Activated naive CD4-positive, alpha-beta T cell (primary cell): Measurements from ENCODE around the gene SLC12A7.
"Not testable (repeated sequence)": the region's sequence is repeated elsewhere in the genome, so short reads cannot be mapped to it uniquely, and the experiment has no call there.

ENCODE experiments used
- DNase-seq, 4 experiments: peaks; one replicate each; lab custom pipeline; 2025; lab: John Stamatoyannopoulos, UW

The SLC12A7 gene

DNA sequence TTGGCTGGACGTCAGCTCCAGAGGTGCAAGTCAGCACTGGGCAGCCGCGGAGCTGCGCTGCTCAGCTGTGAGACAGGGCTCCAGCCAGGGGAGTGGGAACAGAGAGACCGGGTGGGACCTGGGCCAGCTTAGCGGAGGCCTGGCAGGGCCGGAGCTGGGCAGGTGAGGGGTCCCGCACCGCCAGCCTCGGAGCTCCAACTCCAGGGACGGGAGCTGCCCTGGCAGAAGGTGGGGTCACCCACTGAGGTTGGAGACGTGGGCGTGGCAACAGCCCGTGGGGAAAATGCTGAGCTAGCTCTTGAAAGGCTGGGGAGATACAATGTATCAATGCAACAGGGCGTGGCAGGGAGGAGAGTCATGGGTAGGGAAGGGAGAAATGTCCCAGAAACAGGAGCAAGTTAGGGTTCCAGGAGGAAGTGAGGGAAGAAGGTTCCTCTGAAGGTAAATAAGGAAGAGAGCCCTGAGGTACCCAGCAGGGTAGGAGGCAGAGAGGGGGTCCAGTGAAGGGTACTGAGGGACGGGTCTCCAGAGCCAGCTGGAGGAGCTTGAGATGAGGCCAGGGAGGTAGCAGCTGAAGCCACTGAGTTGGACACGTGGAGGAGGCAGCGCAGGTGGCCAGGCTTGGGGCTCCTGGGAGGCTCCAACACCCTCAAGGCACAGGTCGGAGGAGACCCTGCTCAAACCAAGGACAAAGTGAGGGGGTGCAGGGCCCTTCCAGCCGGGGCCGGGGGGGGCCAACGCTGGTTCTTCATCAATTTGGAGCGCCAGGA, 104.0 kb downstream of the SLC12A7 start:
- no peak for DNase-seq

DNA sequence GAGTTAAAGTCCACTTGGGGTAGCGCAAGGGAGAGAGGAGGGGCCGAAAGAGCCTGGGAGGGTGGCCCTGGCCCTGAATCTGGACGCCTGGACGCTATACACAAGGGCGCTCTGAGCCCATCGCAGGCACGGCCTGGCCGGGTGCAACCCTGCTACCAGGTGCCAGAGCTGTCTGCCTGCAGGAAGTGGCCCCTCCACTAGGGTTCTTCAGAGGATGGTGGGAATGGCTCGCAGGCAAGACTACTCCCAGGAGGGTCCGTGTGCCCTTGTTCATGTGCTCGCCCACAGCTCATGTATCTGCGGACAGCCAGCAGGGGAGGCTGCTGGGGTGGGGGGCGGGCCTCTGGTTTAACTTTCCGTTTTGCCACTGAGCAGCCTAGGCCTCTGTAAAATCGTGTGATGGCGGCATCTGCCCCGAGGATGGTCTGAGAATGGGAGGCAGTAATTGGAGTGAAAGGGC, 104.6 kb downstream of the SLC12A7 start:
- DNase-seq: no peak

DNA sequence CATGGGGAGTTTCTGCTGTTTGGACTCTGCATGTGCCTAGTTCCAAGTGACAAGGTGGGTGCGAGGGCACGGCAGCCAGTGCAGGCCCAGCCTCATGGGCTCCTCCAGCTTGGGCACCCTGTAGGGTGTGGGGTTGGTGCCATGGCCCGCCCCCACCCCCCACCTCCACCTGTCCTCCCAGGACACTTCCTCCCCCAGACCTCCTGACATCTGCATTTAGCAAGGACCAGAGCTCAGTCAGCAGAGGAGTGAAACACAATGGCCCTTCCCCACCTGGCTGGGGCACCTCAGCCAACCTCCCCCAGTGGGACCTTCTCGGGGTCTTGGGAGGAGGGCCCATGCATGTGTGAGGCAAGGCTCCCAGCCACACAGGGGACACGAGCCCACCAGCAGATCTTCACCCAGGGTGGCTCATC, 105.2 kb downstream of the SLC12A7 start:
- no peak for DNase-seq

DNA sequence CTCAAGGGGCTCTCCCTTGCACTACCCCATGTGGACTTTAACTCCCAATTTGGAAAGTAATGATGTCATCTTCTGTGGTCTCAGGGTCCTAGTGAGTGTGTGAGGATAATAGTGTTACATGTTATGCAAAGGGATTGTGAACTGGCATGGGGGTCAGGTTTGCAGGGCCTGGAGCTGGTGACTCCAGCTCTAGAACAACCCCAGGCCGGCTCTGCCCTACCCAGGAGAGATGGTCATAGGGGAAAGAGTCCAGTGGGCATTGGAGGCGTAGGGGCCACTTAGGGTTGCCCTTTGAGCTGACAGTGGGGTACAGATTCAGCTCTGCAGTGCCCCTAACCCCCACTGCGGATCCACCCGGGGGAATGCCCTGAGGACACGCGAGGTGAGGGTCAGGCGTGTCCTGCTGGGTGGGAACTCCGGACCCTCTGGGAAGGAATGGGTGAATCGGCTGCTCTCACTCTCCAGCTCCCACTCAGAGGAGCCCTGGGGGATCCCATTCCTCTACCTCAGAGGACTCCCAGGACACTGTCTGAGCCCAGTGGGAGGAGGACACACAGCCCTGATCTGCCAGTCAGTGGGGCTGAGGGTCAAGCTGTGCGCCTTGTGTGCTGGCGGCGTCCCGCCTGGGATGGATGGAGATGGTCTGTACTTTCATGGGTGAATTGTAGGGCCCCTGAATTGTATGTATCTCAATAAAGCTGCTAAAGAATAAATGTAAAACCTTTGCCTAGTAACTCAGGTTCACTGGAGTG, 105.8 kb downstream of the SLC12A7 start:
- no peak for DNase-seq

DNA sequence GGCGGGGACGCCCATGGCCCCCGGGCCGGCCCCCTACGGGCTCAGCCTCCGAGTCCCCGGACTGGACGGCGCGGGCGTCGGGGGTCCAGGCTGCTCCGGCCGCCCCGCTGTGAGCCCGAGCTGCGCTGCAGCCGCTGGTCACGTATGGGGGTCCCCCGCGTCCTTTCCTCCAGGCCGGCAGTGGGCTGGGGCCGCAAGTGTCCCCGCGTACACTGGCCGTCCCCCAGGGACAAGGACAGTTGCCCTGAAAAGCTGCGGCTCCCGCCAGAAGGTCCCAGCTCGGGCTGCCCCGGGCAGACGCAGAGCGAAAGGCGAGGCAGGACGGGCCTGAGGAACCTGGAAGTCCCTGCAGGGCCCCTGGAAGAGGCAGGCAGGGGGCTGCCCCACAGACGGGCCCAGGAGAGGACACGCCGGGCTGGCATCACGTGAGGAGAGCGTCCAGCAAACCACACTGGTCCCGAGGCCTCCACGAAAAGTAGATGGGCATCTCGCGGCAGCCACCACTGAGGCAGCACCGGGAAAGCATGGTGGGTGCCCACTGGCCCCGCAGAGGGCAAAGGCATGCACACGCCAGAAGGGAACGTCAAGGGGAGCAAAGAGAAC, 106.5 kb downstream of the SLC12A7 start:
- no peak for DNase-seq

DNA sequence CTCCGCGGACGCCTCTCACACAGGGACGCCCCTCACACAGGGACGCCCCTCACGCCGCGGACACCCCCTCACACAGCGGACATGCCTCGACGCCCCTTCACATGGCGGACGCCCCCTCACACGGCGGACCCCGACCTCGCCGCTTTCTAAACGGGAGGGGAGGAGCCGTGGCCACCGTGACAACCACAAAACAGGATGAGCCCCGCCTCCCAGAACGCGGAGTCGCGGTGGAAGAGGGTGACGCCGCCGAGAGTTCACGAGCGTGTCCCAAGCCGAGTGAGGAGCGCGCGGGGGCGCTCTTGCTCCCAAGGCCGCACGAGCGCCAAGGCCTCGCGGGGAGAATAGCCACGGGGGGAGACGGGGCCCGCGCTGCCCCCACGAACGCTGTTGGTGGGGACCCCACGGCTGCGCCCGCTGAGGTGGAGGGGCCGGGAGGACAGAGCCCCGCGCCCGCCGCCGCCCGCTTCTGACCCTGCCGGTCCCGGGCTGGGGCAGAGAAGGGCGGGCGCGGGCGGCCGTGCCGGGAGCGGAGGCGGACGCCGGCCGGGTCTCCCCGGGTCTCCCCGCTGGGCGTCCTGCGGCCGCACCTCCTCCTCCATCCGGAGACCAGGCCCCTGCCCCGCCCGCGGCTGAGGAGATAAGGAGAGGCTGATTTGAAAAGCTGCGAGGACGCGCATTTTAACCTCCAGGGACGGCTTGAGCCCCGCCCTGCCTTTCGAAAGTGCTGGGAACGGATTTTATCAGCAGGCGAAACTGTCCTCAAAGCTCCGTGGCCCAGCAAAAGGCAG, 107.2 kb downstream of the SLC12A7 start:
- DNase-seq: peak in 2 of 4 experiments; percentile 34 to 50

DNA sequence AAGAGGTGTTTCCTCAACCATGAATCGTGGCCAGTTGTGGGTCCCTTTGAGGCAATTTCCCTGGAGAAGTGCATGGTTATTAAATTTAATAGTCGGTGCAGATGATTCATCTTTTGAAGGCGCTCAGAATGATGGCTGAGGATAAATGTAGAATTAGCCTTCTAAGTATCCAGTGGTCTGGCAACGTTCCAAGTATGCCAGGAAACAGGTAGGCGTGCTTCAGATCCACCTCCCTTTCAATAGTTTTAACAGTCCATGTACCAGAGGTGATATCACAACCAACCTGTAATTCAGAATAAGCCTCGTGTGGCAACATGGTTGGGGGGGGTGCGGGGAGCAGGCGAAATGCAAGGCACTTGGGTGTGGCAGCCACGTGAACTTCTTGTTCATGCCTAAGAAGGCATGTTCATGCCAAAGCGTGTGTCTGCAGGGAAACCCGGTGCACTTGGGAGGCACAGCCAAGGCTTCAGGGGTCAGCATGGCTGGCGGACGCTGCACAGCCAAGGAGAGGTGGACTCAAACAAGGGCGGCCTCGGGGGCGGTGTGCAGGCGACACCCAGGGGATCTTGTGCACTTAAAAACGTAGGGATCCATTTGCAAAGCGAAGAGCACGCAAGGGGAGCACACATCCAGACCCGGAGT, 108.4 kb downstream of the SLC12A7 start:
- no peak for DNase-seq

DNA sequence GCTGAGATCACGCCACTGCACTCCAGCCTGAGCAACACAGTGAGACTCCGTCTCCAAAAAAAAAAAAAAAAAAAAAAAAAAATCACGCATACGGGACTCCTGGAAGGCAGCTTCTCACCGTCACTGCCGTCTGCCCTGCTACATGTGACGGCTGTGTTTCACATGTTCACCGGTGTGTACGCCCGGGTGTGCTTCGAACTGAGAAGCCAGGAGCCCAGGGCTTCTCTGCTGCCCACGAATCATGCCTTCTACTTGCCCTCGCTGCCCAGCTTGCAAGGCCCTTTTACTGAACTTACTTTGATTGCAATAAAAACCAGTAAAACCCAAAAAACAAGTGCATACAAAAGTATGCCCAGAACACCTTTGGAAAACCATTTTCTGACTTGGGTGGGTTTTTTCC, 109.0 kb downstream of the SLC12A7 start:
- no peak for DNase-seq

DNA sequence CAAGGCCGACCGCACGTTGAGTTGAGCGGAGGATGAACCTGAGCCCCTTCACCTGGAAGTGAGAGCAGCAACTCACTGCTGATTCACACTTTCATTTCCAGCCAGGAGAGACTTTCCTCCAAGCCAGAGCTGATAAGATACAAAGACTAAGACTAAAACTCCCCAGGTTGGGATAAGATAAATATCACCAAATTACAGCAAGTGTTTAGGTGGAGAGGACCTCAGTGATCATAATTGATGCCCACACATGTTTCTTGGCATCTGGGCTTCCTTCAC, 109.7 kb downstream of the SLC12A7 start:
- DNase-seq: no peak

DNA sequence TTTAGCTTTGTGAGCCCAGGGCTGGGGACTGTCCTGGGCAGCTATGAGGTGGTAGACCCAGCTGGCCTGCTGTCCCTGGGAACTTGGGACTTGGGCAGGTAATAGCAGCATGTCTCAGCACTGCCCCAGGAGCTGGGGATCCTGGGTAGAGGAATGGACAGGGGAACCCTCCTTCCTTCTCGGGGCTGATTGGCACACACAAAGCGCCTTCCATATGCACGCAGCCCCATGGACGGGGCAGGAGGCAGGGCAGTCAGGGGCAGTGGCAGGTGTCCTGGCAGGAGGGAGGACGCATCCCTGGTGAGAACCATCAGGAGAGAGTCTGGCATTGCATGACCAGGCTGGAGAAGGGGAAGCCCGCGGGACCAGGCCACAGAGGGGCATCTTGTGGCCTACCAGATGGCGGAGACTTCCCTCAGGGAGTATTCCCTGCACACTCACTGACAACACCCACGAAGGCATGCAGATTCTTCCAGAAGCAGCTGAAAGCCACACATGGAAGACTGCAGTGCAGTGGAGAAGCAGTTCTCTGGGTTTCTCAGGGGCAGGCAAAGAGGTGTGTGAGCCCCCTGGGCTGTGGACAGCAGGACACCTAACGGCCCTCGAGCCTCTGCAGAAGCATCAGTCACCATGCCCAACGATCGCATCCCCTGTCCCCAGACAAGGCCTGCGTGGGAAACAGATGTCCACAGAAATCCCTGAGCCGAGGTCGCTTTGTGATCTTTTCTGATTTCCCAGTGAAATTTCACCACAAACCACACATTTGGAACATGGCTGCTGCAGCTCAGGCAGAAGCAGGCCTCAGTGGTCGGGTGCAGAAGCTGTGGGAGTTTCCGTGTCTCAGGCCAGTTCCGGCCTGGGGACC, 110.2 kb downstream of the SLC12A7 start:
- no peak for DNase-seq

DNA sequence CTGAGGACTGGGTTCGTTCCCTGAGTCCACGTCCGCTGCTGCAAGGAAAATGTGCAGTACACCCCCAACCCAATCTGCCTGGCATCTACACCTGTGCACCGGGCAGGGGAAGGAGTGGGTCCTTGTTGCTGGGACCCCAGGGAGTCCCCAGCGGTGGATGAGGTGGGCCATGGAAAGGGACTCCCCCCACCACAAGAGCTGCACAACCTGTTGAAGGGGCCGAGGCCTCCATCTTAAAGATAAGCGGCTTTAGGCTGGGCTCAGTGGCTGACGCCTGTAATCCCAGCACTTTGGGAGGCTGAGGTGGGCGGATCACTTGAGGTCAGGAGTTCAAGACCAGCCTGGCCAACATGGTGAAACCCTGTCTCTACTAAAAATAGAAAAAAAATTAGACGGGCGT, 111.0 kb downstream of the SLC12A7 start:
- DNase-seq: not testable (repeated sequence)
